Measurements from ENCODE around the gene OR51B4.

DNA sequence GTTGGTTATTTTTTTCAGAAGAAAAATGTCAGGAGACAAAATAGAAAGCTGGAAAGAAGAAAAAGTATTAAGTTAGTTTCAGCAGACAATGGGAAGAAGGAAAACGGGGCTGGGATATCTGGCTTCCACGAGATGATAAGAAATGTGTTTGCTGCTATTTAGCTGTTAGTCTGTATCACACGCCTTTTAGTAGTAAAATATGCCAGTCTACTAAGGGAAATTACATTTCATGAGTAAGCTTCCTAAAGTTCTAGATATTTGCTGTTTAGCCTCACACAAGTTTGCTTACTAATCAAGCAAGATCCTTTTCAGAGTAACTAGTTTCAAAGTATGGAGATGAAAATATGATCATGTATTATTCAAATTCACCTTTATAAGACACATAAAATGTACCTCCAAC is 1.5 kb downstream of the OR51B4 start:
- TF ChIP-seq, protein P1, sequence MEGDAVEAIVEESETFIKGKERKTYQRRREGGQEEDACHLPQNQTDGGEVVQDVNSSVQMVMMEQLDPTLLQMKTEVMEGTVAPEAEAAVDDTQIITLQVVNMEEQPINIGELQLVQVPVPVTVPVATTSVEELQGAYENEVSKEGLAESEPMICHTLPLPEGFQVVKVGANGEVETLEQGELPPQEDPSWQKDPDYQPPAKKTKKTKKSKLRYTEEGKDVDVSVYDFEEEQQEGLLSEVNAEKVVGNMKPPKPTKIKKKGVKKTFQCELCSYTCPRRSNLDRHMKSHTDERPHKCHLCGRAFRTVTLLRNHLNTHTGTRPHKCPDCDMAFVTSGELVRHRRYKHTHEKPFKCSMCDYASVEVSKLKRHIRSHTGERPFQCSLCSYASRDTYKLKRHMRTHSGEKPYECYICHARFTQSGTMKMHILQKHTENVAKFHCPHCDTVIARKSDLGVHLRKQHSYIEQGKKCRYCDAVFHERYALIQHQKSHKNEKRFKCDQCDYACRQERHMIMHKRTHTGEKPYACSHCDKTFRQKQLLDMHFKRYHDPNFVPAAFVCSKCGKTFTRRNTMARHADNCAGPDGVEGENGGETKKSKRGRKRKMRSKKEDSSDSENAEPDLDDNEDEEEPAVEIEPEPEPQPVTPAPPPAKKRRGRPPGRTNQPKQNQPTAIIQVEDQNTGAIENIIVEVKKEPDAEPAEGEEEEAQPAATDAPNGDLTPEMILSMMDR (IDR thresholded peaks at IDR 0.05), result no peak
- TF ChIP-seq POLR2A (IDR thresholded peaks at IDR 0.05) (no peak), POLR2AphosphoS5 (IDR thresholded peaks at IDR 0.05) (no peak)
